Stimulated activated CD8-positive, alpha-beta memory T cell treated with anti-CD3 and anti-CD28 coated beads, Interleukin-15, amount 100 ng/mL, for 24 hours (primary cell): ENCODE results near the gene KRT78.
"Not testable (repeated sequence)": the region's sequence is repeated elsewhere in the genome, so short reads cannot be mapped to it uniquely, and the experiment has no call there.

Experiments used
- DNase-seq: peaks from one replicate; pipeline ENCODE4 v3.0.0-alpha.2; 2020; ENCODE audit warnings: low read depth

The KRT78 gene

DNA sequence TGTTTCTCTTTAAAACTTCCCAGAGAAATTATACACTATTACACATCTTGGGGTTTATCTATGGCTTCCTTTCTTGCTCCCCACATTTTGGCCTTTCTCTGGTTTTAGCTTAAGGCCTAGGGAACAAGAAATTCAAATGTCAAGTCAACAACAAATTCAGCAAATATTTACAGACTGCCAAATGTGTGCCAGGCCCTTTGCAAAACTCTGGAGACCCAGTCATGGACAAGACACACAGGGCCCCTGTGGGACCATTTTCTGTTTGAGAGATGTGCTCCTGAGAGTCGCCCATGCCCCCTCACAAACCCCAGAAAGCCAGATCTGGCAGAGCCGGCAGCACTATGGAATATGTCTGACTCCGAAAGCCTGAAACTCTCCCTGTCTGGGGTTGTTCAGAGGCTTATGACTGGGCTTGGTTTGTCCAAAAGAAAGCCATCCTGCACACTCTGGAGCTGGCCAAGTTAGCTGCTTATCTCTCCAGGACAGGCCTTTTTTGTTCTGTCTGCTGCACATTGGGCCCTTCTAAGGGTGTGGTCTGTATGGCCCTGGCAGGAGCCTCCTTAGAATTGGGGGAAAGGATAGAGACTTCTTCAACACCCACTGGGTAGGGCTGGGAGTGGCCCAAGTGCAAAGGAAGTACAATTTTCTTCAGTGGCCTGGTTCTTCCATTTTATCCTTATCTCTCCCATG lies 51.8 kb downstream of the KRT78 start:
- no peak for DNase-seq

DNA sequence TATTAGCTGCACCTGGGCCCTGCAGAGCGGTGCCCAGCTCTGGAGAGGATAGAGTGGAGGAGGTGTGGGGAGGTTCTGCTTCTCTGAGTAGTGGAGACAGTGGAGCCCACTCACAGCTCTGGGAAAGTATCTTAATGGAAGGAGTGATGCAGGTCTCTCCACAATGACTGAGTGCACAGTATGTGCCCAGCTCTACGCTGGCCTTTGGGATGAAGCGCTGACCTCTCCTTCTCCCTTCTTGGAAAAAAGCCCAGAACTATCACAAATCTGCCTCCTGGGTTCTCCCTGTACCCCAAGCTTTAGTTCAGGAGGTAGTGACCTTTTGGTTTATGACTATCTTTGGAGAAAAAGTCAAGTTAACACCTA lies 52.4 kb downstream of the KRT78 start:
- DNase-seq, result no peak

DNA sequence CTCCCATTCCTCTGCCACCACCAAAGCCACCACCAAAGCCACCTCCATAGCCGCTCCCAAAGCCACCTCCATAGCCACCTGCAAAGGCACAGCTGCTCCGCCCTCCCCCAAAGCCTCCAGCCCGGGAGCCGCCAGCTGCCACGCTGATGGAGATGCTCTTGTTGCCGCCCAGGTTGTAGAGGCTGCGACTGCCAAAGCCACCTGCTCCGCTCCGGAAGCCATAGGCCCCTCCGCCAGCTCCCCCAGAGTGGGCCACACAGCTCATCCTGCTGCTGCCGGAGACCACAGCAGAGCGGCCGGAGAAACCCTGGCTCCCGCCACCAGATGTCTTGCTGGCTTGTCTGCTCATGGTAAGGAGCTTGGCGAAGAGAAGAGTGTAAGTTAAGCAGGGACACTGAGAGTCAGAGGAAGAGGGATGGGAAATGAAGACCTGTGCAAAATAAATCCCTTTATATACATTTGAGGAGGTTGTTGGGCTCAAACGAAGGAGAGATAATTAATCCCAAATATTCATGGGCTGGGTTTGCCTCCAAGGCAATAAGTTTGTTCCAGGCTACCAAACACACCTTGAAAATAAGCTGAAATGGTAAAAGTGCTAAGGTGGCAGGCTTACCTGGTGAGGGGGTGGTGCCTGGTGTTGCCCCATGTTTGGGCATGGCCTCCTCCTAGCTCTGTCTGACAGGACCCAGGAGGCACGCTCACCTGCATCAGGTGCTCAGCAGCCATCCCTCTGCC lies 52.9 kb downstream of the KRT78 start, which contains the start of gene KRT3:
KRT3 (minus strand) TSS at position 424 of the 735 bp plus-strand sequence; CDS start at position 349, 75 bp downstream.
- DNase-seq, result no peak

DNA sequence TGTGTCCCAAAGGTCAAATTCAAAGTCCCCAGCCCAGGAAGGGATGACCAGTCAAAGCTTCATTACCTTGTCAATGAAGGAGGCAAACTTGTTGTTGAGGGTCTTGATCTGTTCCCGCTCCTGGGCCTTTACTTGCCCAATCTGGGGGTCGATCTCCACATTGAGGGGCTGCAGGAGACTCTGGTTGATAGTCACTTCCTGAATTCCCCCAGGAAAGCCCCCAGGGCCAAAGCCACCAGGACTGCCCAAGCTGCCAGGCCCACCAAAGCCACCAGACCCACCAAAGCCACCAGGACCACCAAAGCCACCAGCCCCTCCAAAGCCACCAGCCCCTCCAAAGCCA lies 53.5 kb downstream of the KRT78 start:
- not testable (repeated sequence) for DNase-seq

DNA sequence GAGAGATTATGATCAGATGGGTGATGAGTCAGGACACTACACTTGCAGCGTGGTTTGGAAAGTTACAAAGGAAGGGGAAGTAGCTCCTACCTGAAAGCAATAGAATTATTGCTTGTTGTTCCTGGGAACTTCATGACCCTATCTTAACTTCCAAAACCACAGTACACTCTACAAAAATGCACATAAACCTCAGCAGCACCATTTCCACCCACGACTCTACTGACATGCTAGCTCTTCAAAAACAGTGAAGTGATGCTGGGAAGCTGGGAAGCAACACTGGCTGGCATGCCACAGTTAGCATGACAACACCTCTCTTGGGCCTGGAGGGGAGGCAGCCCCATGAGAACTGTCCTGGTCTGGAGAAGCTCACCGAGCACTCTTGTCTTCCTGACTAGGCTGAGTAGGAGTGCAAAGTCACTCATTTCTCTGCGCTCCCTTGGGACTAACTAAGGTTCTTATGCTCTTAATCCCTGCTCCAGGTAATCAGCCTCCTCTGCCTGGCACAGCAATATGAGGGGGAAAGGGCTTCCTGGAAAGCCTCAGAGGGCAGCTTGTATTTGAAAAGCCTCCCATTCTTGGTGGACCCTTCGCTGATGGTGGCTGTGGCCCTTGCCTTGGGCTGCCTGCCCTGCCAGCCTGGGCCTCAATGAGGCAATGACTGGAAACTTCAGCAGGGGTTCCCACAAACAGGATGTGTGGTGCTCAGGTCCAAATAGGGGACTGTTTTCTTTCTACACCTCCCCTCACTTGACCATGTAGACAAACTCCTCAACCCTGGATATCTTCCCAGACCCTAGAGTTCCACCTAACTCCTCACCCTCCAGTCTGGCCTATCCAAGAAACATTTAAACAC lies 54.1 kb downstream of the KRT78 start:
- DNase-seq, result no peak

DNA sequence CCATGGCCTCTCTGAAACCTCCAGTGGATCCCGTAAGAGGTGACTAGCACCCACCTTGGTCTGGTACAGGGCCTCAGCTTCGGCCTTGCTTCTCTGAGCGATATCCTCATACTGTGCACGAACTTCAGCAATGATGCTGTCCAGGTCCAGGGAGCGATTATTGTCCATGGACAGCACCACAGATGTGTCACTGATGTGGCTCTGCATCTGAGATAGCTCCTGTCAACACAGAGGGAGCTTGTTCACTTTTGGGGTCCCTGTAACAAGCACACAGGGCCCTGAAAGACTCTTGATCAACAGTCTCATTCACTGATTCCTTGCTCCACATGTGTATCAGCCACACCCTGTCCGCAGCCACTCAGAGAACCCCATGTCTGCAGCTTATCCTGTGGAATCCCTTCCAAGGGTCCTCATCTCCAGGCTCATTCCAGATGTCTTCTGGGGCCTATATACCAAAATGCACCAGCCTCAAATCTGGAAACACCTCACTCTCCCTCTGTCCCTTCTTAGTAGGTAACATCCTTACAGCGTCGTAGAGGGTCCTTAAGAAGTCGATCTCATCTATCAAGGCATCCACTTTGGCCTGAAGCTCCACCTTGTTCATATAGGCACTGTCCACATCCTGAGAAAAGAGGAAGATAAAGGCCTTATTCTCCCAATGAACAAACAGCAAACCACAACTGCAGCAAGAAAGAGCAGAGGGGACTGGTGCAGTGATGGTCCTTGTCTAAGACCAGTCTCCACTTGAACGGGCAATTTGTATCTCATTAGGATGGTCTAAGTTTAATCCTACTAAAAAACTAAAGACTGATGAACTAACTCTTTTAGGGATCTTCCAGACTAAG lies 56.4 kb downstream of the KRT78 start:
- DNase-seq, result no peak

DNA sequence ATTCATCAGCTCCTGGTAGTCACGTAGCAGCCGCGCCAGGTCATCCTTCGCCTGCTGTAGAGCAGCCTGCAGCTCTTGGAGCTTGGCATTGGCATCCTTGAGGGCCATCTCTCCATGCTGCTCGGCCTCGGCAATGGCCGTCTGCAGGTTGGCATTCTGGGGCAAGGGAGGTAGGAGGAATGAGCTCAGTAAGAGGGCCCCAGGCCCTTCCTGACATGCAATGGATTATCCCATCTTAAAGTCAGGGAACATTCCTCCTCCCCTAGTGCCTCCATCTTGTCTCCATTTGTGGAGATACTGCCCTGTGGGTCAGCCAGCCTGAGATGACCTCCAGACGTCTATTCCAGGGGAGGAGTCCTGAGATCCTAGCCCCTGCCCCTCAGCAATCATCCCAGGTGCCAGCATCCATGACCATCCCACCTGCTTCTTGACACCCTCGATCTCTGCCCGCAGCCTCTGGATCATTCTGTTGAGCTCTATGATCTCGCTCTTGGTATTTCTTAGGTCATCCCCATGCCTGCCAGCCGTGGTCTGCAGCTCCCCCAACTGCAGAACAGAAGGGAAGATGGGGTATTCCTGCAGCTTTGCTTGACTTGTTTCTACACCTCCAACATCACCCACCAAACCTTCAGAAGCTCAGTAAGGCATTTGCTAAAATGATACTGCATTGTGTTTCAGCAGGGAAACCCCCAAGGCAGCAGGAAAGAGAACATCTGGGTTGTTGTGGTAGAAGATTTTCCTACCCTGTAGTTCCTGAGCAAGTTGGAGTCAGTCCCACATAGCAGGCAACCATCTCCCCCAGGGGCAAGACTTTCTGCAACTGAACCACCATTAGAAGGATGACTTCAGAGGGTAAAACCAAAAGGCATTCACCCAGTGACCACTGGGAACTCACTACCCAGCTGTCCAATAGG lies 57.3 kb downstream of the KRT78 start:
- no peak for DNase-seq

DNA sequence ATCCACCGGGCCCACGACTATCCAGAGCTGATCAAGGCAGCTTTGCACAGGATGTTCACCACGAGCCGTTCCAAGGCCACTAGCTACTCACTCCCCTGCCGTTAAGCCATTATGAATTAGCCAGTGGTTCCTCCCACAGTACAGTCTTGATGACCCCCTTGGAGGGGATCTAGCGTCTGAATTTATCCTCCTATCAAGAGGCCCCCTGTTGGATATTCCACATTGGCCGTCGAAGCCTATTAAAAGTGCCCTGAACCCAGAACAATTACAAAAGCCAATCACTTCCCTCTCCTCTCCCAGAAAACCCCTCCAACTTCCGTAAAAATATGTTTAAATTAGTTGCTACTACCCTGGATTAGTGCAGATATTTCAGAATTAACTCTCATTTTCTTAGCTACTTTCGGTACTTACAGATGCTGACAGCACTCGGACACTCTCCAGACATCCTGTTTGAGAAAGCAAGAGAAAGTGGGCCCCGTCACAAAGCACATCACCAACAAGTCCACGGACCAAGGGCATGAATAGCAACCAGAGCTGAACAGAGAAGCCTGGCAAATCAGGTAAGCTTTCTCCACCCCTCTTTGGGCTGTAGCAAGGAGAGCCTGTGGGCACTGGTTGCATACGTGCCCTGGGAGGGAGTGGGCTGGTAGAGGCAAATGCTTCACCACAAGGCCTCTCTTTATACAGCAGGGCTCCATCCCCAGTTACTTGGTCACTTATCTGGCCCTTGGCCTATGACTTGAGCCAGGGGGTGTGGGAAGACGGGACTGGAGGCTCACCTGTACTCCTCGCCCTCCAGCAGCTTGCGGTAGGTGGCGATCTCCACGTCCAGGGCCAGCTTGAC lies 58.1 kb downstream of the KRT78 start:
- no peak for DNase-seq

DNA sequence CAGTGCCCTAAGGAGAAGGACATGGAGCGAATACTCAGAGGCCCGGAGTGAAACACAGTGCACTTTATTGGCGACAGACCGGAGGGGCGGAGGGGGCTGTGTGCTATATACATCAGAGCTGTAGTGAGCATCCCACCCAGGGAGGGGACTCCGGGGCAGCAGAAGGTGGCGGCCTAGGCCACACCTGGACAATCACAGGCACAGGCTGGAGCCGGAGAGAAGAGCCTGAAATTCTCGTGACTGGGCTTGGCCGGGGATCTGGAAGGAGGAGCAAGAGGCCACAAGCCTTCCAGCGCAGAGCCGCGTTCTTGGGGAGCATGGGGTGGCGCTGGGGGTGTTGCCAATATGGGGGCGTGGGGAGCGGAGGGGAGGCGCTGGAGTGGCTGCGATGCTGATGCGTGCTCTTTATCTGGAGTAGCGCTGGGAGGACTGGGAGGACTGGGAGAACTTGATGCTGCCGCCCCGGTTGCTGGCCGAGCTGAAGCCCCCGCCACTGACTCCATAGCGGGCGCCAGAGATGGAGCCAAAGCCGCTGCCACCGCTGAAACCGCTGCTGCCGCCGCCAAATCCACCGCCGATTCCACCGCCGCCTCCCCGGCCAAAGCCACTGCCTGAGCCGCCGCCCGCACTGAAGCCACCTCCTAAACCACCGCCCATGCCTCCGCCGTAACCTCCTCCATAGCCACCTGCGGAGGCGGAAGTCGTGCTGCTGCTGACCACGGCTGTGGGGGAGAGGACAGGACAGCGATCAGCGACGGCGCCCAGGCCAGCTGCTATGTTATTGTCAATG lies 59.0 kb downstream of the KRT78 start:
- DNase-seq, result no peak

DNA sequence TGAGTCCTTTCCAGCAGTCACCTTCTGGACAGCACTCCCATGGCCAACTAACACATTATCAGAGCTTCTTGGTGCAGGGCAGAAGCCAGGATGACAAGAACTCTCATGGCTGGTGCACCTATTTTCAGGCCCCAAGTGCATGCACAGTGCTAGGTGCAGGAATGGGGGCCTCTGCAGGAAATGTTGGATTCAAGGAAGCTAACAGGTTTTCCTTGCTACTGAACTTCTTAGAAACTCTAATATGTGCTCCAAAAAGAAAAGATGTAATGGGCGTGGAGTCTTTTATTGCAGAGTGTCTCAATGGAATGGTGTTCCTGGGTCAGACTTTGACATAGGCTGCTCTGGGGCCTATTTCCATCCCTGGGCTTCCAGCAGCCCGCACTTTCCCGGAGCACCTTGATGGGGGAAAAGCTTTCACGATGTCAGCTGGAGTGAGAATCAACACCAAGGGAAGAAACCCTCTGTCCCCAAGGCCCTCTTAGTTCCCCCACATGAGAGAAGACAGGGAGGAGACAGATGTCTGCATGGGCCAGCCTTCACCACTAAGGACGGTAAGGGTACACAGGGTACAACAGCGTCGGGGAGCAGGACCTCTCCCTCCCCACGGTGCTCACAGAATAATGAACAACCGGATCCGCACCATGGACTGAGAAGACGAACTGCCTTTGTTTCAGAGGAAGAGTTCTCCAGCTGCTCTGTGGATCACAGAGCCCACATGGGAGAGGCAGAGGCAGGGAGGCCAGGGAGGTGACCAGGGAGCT lies 59.7 kb downstream of the KRT78 start:
- DNase-seq, result no peak

DNA sequence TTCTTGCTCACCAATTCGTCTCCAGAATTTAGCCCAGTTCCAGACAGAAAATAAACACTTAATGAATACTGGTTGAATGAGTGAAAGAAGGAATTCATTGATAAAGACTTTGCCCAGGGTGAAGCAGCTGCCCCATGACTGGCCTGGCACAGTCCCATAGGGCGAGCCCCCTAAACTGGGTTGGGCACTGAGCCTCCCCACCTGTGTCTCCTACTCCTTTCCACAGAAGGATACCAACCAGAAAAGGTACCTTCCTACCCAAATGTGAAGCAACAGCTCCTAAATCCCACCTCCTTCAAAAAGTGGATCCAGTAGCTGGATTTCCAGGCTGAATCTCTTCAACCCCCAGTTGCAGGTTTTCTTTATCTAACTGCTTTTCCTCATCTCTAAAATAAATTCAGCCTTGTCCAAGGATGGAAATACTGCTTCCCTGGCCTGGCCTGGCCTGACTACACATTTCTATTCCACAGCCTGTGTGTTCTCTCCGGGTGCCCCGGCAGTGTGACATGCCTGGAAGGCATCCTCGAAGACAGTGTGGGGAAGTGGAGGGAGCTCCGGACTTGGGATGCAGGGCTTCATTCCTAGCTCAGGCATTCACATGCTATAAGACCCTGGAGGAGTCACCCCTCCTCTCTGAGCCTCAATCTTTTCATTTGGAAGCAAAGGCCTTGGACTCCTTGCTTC lies 60.5 kb downstream of the KRT78 start:
- DNase-seq, result no peak
